Subcutaneous adipose tissue (tissue), 4 donors: ENCODE results near the gene DTD1. TPM values are rescaled to one million over a fixed set of nuclear protein-coding genes. Genes with fewer than 3 reads are reported as not detected.

ENCODE experiments used
- CTCF ChIP-seq: fragments of 450-650 bp; IDR thresholded peaks from one replicate; pipeline ENCODE4 v1.5.1; 2016; ENCODE audit warnings: low read depth, mild to moderate bottlenecking, control low read depth, antibody characterized with exemption, moderate library complexity
- total RNA-seq, 4 donors: library from RNA; depleted of rRNA; stranded (reverse); fragments of >200 nt; gene quantifications; one replicate each; pipeline ENCODE4 v1.1.0, GENCODE V29; 2016

The DTD1 gene
- total RNA-seq, 4 donors from 2014 or later = 15.8 to 31.3 (median 28.7) TPM

- TF ChIP-seq CTCF = no peak
Measured at GRCh38 chr20:18749528-18749927, 161.7 kb downstream of the DTD1 start.

- no peak for TF ChIP-seq CTCF
Measured at GRCh38 chr20:18750735-18751134, 162.9 kb downstream of the DTD1 start.

- no peak for TF ChIP-seq CTCF
Measured at GRCh38 chr20:18754030-18754652, 166.3 kb downstream of the DTD1 start.

GRCh38 chr20:18754653-18755045 is 166.8 kb downstream of the DTD1 start:
- no peak for TF ChIP-seq CTCF

- TF ChIP-seq CTCF = no peak
Measured at GRCh38 chr20:18767676-18768075, 179.8 kb downstream of the DTD1 start.

GRCh38 chr20:18773566-18773965 is 185.7 kb downstream of the DTD1 start:
- no peak for TF ChIP-seq CTCF

- no peak for TF ChIP-seq CTCF
Measured at GRCh38 chr20:18774207-18774606, 186.4 kb downstream of the DTD1 start.
